Omental fat pad (tissue), 4 donors: ENCODE measurements around the gene ZNF385C. TPM values are rescaled to one million over a fixed set of nuclear protein-coding genes. Genes with fewer than 3 reads are reported as not detected.

ENCODE experiments used
- ATAC-seq: fragments of 150-250 bp; one replicate; pipeline ENCODE4 v1.9.1; 2016; ENCODE audit warnings: mild to moderate bottlenecking, moderate library complexity; ENCODE audit not compliant: low FRiP score
- DNase-seq: peaks from one replicate; pipeline ENCODE4 v3.0.0-alpha.2; 2019; ENCODE audit warnings: low spot score
- total RNA-seq, 4 donors: library from RNA; depleted of rRNA; stranded (reverse); fragments of >200 nt; gene quantifications; one replicate each; pipeline ENCODE4 v1.1.0, GENCODE V29; 2016
- TF ChIP-seq, protein P1 (sequence below), 3 donors: fragments of 450-650 bp; IDR thresholded peaks; one replicate each; pipeline ENCODE4 v1.5.1; 2016 to 2017; ENCODE audit warnings: antibody characterized with exemption in 3 of 3, mild to moderate bottlenecking in 3 of 3, moderate library complexity in 2 of 3

Gene ZNF385C
- total RNA-seq, 4 donors from 2014 or later = not detected

DNA sequence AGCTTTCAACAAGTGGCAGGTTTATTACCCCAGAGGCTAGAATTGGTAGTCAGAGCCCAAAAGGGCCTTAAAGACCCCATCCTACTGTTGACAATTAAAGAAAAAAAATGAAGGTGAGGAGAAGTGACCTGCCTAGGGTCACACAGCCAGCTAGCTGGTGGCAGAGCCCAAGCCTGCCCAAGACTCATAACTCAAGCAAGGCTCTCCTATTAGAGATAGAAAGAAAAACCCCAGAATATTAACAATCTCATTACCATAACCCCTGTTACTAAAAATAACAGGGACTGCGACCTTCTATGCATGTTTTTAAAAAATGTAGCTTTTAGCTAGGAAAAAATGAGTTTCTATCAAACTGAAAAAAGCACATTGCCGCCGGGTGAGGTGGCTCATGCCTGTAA, 38.4 kb upstream of the ZNF385C start:
- ATAC-seq (no peak), DNase-seq (no peak)
- TF ChIP-seq, protein P1, sequence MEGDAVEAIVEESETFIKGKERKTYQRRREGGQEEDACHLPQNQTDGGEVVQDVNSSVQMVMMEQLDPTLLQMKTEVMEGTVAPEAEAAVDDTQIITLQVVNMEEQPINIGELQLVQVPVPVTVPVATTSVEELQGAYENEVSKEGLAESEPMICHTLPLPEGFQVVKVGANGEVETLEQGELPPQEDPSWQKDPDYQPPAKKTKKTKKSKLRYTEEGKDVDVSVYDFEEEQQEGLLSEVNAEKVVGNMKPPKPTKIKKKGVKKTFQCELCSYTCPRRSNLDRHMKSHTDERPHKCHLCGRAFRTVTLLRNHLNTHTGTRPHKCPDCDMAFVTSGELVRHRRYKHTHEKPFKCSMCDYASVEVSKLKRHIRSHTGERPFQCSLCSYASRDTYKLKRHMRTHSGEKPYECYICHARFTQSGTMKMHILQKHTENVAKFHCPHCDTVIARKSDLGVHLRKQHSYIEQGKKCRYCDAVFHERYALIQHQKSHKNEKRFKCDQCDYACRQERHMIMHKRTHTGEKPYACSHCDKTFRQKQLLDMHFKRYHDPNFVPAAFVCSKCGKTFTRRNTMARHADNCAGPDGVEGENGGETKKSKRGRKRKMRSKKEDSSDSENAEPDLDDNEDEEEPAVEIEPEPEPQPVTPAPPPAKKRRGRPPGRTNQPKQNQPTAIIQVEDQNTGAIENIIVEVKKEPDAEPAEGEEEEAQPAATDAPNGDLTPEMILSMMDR (IDR thresholded peaks at IDR 0.05) = no peak

GRCh38 chr17:42135664-42136653, 37.7 kb upstream of the ZNF385C start:
- DNase-seq (no peak), ATAC-seq (peak; percentile 34)
- TF ChIP-seq, protein P1 (IDR thresholded peaks at IDR 0.05) = no peak

DNA sequence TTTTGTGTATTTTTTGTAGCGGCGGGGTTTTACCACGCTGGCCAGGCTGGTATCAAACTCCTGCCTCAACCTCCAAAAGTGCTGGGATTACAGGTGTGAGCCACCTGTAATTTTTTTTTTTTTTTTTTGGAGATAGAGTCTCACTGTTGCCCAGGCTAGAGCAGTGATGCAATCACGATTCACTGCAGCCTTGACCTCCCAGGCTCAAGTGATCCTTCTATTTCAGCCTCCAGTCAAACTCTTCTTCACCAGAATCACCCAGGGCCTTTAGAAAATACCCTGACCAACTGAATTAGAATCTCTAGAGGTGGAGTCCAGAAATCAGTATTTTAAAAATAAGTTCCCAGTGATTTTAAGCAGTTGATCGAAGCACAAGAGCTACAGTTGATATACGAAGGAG, 36.9 kb upstream of the ZNF385C start:
- DNase-seq (no peak), ATAC-seq (no peak)
- TF ChIP-seq, protein P1 (IDR thresholded peaks at IDR 0.05) = no peak

GRCh38 chr17:42133461-42134041, 35.3 kb upstream of the ZNF385C start:
- ATAC-seq (no peak), DNase-seq (no peak)
- TF ChIP-seq, protein P1 (IDR thresholded peaks at IDR 0.05) = no peak

GRCh38 chr17:42132941-42133340, 34.7 kb upstream of the ZNF385C start:
- DNase-seq (no peak), ATAC-seq (no peak)

GRCh38 chr17:42131981-42132432, 33.7 kb upstream of the ZNF385C start:
- TF ChIP-seq, protein P1 (IDR thresholded peaks at IDR 0.05) = no peak
- DNase-seq (no peak), ATAC-seq (no peak)

More at GRCh38 chr17:42132941-42133340, 34.7 kb upstream of the ZNF385C start:
- TF ChIP-seq, protein P1 (IDR thresholded peaks at IDR 0.05) = no peak
